HTERT RPE-1 (cell line): ENCODE results near the gene PLPPR5.
"Not testable (repeated sequence)": the region's sequence is repeated elsewhere in the genome, so short reads cannot be mapped to it uniquely, and the experiment has no call there.

ENCODE experiments used
- in situ Hi-C: fragments of 300-500 bp; cut with MboI; formaldehyde crosslinking; loops from 4 replicates; pipeline ENCODE4 v1.14.3; 2020; ENCODE audit warnings: low sequenced_read_pairs

The PLPPR5 gene

GRCh38 chr1:99004861-99005442 is at the start of gene PLPPR5:
TSS of gene PLPPR5 (minus strand) at chr1:99004861. CDS start at chr1:99004671, 190 bp downstream.
- in situ Hi-C loops: no loop called here

GRCh38 chr1:99051611-99052283 is 47.1 kb upstream of the PLPPR5 start:
- in situ Hi-C loops: no loop called here

- in situ Hi-C loops: no loop called here
Observed at GRCh38 chr1:99049745-99050144, 45.1 kb upstream of the PLPPR5 start.

- in situ Hi-C loops: not testable (repeated sequence)
Observed at GRCh38 chr1:99036746-99037145, 32.1 kb upstream of the PLPPR5 start.

- in situ Hi-C loops: no loop called here
Observed at GRCh38 chr1:99018313-99018712, 13.7 kb upstream of the PLPPR5 start.

- in situ Hi-C loops: no loop called here
Observed at GRCh38 chr1:99017655-99018054, 13.0 kb upstream of the PLPPR5 start.

GRCh38 chr1:99010679-99011078 is 6.0 kb upstream of the PLPPR5 start:
- in situ Hi-C loops: no loop called here

- in situ Hi-C loops: no loop called here
Observed at GRCh38 chr1:99007366-99007765, 2.7 kb upstream of the PLPPR5 start.

- in situ Hi-C loops: no loop called here
Observed at GRCh38 chr1:99005537-99005942, 879 bp upstream of the PLPPR5 start.

GRCh38 chr1:99004254-99004860 is 304 bp downstream of the PLPPR5 start:
- in situ Hi-C loops: no loop called here

GRCh38 chr1:99003581-99004253 is 944 bp downstream of the PLPPR5 start:
- in situ Hi-C loops: no loop called here

GRCh38 chr1:98992844-98993243 is 11.8 kb downstream of the PLPPR5 start:
- in situ Hi-C loops: no loop called here

GRCh38 chr1:98991127-98992012 is 13.3 kb downstream of the PLPPR5 start:
- in situ Hi-C loops: no loop called here

GRCh38 chr1:98989556-98989907 is 15.1 kb downstream of the PLPPR5 start:
- in situ Hi-C loops: no loop called here

- in situ Hi-C loops: no loop called here
Observed at GRCh38 chr1:98988904-98989555, 15.6 kb downstream of the PLPPR5 start.

GRCh38 chr1:98985687-98986086 is 19.0 kb downstream of the PLPPR5 start:
- in situ Hi-C loops: no loop called here

- in situ Hi-C loops: no loop called here
Observed at GRCh38 chr1:98981917-98982513, 22.6 kb downstream of the PLPPR5 start.

- in situ Hi-C loops: no loop called here
Observed at GRCh38 chr1:98979463-98979862, 25.2 kb downstream of the PLPPR5 start.

GRCh38 chr1:98975810-98976209 is 28.9 kb downstream of the PLPPR5 start:
- in situ Hi-C loops: no loop called here

- in situ Hi-C loops: no loop called here
Observed at GRCh38 chr1:98975113-98975512, 29.5 kb downstream of the PLPPR5 start.
